Measurements from ENCODE around the gene CNTNAP1.
A peak's percentile ranks its signal among the peaks of the same experiment; 100 is the strongest.

The CNTNAP1 gene

GRCh38 chr17:42670789-42671657, 11.3 kb upstream of the CNTNAP1 start:
- DNase-seq (ENCODE audit: low read depth in 2 of 2): no peak

GRCh38 chr17:42672038-42672437, 10.3 kb upstream of the CNTNAP1 start:
- DNase-seq (ENCODE audit: low read depth in 2 of 2): no peak

GRCh38 chr17:42673266-42673884, 9.0 kb upstream of the CNTNAP1 start:
- no peak for DNase-seq (ENCODE audit: low read depth in 2 of 2)

GRCh38 chr17:42673885-42674754, 8.2 kb upstream of the CNTNAP1 start:
- DNase-seq (ENCODE audit: low read depth in 2 of 2): no peak

GRCh38 chr17:42674755-42675347, 7.5 kb upstream of the CNTNAP1 start:
- DNase-seq (ENCODE audit: low read depth in 2 of 2): no peak

- no peak for DNase-seq (ENCODE audit: low read depth in 2 of 2)
These were observed 6.9 kb upstream of the CNTNAP1 start for GRCh38 chr17:42675348-42675964.

- no peak for DNase-seq (ENCODE audit: low read depth in 2 of 2)
These were observed 6.3 kb upstream of the CNTNAP1 start for GRCh38 chr17:42675965-42676423.

- no peak for DNase-seq (ENCODE audit: low read depth in 2 of 2)
These were observed 5.8 kb upstream of the CNTNAP1 start, which contains the start of gene PLEKHH3 for GRCh38 chr17:42676424-42677011. TSS of gene PLEKHH3 (minus strand) at chr17:42676994. CDS start at chr17:42676563, 431 bp downstream.

- peak; percentile 88 to 95 for DNase-seq (ENCODE audit: low read depth in 2 of 2)
These were observed 5.1 kb upstream of the CNTNAP1 start for GRCh38 chr17:42677012-42677857.

- peak; percentile 32 to 52 for DNase-seq (ENCODE audit: low read depth in 2 of 2)
These were observed 4.2 kb upstream of the CNTNAP1 start for GRCh38 chr17:42677921-42678781.

GRCh38 chr17:42678951-42679491, 3.3 kb upstream of the CNTNAP1 start:
- DNase-seq (ENCODE audit: low read depth in 2 of 2): no peak

- DNase-seq (ENCODE audit: low read depth in 2 of 2): peak; percentile 41
These were observed 2.6 kb upstream of the CNTNAP1 start for GRCh38 chr17:42679492-42680330.

- no peak for DNase-seq (ENCODE audit: low read depth in 2 of 2)
These were observed 2.0 kb upstream of the CNTNAP1 start for GRCh38 chr17:42680331-42680808.

- no peak for DNase-seq (ENCODE audit: low read depth in 2 of 2)
These were observed 532 bp downstream of the CNTNAP1 start for GRCh38 chr17:42682722-42683403.

GRCh38 chr17:42683407-42684034, 1.2 kb downstream of the CNTNAP1 start:
- no peak for DNase-seq (ENCODE audit: low read depth in 2 of 2)

- no peak for DNase-seq (ENCODE audit: low read depth in 2 of 2)
These were observed 2.7 kb downstream of the CNTNAP1 start for GRCh38 chr17:42684929-42685556.
